SH-SY5Y (cell line): ENCODE data around the gene HACE1.

Source experiments
- GATA2 ChIP-seq: IDR thresholded peaks from 2 replicates; pipeline ENCODE4 v1.6.1; 2011; ENCODE audit warnings: mild to moderate bottlenecking, low read depth, low read length
- GATA3 ChIP-seq: IDR thresholded peaks from 2 replicates; pipeline ENCODE4 v1.6.1; 2011; ENCODE audit warnings: low read depth, mild to moderate bottlenecking, low read length, moderate library complexity

Gene HACE1, protein sequence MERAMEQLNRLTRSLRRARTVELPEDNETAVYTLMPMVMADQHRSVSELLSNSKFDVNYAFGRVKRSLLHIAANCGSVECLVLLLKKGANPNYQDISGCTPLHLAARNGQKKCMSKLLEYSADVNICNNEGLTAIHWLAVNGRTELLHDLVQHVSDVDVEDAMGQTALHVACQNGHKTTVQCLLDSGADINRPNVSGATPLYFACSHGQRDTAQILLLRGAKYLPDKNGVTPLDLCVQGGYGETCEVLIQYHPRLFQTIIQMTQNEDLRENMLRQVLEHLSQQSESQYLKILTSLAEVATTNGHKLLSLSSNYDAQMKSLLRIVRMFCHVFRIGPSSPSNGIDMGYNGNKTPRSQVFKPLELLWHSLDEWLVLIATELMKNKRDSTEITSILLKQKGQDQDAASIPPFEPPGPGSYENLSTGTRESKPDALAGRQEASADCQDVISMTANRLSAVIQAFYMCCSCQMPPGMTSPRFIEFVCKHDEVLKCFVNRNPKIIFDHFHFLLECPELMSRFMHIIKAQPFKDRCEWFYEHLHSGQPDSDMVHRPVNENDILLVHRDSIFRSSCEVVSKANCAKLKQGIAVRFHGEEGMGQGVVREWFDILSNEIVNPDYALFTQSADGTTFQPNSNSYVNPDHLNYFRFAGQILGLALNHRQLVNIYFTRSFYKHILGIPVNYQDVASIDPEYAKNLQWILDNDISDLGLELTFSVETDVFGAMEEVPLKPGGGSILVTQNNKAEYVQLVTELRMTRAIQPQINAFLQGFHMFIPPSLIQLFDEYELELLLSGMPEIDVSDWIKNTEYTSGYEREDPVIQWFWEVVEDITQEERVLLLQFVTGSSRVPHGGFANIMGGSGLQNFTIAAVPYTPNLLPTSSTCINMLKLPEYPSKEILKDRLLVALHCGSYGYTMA

GRCh38 chr6:104859225-104860146 is at the start of gene HACE1:
TSS of gene HACE1 (minus strand) at chr6:104859919. CDS start at chr6:104859642, 277 bp downstream.
- no peak for TF ChIP-seq GATA3
- no peak for TF ChIP-seq GATA2

GRCh38 chr6:104908888-104909525 is 49.3 kb upstream of the HACE1 start:
- no peak for TF ChIP-seq GATA2
- no peak for TF ChIP-seq GATA3

GRCh38 chr6:104908031-104908887 is 48.5 kb upstream of the HACE1 start:
- TF ChIP-seq GATA3: no peak

GRCh38 chr6:104896914-104897313 is 37.2 kb upstream of the HACE1 start:
- no peak for TF ChIP-seq GATA2
- TF ChIP-seq GATA3: no peak

DNA sequence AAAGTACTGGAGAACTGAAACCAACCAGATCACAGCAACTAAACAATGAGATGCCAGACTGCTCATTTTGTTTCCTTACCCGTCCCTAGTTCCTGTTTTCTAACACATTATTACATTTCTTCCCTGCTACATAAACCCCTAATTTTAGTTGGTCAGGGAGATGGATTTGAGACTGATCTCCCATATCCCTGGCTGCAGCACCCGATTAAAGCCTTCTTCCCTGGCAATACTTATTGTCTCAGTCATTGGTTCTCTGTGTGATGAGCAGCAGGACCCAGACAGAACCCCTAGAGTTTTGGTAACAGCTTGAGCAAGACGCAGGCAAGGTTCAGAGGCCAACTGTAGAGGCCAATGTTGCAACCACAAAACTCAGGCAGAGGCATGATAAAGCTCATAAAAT is 28.3 kb upstream of the HACE1 start:
- TF ChIP-seq GATA2 (no peak), GATA3 (no peak)

DNA sequence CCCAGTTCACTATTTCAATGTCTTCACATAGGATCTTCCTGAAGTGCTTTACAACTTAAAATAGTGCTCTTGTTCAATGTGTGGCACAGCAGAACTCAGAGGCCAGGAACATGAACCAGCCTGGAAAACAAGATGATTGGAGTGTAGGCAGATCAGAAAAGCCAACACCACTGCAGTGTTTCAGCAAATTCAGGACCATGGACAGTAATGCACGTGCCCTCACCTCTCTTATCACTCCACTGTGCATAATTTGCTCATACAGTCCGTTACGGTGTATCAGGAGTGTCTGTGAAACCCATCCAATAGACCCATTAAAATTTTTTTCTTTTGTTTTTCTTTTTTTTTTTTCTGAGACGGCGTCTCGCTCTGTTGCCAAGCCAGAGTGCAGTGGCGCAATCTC is 27.6 kb upstream of the HACE1 start:
- no peak for TF ChIP-seq GATA3
- no peak for TF ChIP-seq GATA2

DNA sequence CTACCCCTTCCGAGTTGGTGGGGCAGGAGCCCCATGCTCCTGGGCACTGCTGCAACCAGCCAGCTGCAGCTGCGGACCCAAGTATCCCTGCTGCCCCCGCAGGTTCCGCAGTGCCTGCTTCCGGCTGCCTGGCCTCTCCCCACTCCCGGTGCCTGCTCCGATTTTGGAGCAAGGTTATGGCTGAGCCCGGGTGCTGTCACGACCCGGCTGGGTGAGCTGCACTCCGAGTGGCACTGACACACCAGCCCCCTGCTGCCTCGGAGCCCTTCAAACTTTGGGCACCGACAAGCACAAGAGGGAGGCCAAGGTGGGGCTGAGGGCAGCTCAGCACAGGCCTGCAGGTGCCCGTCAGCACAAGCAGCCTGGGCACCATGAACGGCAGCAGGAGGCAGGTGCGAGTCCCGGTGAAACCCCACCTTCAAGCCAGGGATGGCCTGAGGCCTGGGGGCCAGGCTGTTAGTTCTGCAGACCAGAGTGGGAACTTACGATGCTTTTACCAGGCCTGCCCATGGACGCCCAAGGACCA is 25.9 kb upstream of the HACE1 start:
- TF ChIP-seq GATA3: no peak
- TF ChIP-seq GATA2: no peak

- TF ChIP-seq GATA2 (no peak), GATA3 (no peak)
These were observed 25.3 kb upstream of the HACE1 start for GRCh38 chr6:104884867-104885517.

- TF ChIP-seq GATA3 (peak; percentile 60; the same call in 1 of the 2 replicates), GATA2 (peak; percentile 70)
These were observed 22.4 kb upstream of the HACE1 start for GRCh38 chr6:104881964-104882668.

DNA sequence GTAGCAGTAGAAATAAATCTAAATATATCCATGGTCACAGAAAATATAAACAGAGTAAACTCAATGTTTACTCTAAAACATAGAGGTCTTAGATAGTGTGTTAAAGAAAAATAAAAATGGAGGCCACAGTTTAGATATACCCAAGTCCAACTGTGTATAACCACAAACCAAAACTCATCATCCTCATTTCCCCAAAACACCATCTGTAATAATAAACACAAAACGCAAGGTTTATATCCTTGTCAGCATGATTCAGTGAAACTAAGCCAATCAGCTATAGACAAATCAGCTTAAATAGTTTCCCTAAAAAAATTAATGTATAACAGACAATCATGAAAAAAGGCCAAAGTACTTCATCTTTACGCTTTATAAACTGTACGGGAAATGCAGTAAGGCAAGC is 2.7 kb upstream of the HACE1 start:
- no peak for TF ChIP-seq GATA2
- TF ChIP-seq GATA3: no peak

- no peak for TF ChIP-seq GATA3
- no peak for TF ChIP-seq GATA2
These were observed 502 bp upstream of the HACE1 start for GRCh38 chr6:104860221-104860620.
